ENCODE measurements around the gene MAD1L1. TPM values are rescaled to one million over a fixed set of nuclear protein-coding genes. Genes with fewer than 3 reads are reported as not detected.

Gene MAD1L1
- total and polyA plus RNA-seq, 4 donors: 12.8 to 20.7 (median 16.5) TPM

DNA sequence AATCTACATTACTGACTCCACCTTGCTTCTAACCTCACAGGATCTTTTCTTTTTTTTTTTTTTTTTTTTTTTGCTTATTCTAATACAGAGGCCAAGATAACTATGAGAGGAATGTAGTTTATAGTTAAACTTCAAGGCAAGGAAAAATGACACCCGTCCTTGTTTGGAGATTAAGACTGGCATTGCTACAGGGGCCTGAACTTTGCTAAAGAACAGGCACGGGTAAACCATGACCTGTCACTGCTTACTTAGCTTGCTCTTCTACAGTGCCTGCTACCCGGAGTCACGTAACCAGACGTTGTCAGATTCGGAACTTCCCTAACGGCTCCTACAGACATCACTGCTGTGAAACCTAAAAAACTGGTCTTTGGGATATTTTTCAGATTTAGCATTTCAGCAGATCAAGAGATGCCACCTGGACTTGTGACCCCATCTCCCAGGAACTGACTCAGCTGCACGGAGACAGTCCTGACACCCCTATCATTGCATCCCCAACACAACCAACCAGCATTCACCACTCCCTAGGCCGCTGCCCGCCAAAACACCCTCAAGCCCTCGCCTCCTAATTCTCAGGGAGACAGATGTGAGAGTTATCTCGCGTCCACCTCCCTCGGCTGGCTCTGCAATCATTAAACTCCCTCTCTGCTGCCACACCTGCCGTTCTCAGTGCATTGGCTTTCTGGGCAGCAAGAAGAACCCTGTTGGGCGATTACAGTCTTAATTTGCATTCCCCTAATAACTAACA lies 27.5 kb downstream of the MAD1L1 start:
- DNase-seq (ENCODE audit: low spot score): no peak
- WGBS: 95% methylated on average over 16 of the region's 16 CpGs
- peaks cover 0 to 18% (median 4%) of the 10 kb centered on the region in 4 donors for H3K36me3 ChIP-seq (ENCODE audit: control insufficient read depth in 4 of 4, insufficient read depth in 3 of 4, low read depth in 1 of 4, low read length in 3 of 4)

DNA sequence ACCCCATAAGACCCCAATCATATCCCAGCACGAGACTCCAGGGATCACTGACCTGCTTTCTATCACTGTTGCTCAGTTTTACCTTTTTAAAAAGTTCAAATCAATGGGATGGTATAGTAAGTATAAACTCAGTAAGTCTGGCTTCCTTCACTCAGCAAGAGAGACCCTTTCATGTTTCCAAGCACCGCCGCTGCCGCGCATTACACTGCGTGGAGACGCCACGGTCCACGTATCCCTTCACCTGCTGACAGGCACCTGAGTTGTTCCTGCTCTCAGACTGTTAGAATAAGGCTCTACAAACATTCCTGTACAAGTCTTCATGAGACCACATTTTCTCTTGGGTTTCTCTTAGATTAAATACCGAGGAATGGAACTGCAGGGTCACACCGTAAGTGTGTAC lies 28.3 kb downstream of the MAD1L1 start:
- Histone ChIP-seq H3K4me1 (ENCODE audit: control insufficient read depth in 4 of 4, insufficient read depth in 4 of 4, low read length in 3 of 4) (no peaks in the 10 kb centered on the region), H3K27me3 (ENCODE audit: control insufficient read depth in 4 of 4, insufficient read depth in 4 of 4, low read length in 3 of 4) (no peaks in the 10 kb centered on the region), H3K4me3 (ENCODE audit: low read depth in 1 of 3, low read length in 3 of 3) (no peak overlapping the region), H3K36me3 (ENCODE audit: control insufficient read depth in 4 of 4, insufficient read depth in 3 of 4, low read depth in 1 of 4, low read length in 3 of 4) (peaks cover 0 to 21% (median 5%) of the 10 kb centered on the region in 4 donors), H3K9me3 (ENCODE audit: control insufficient read depth in 4 of 4, low read length in 3 of 4) (no peaks in the 10 kb centered on the region), H3K9ac (ENCODE audit: low read depth in 1 of 2, low read length in 2 of 2) (no peak overlapping the region), H3K27ac (ENCODE audit: low read depth in 1 of 2, low read length in 2 of 2) (no peak overlapping the region)
- no peak for DNase-seq (ENCODE audit: low spot score)
- 97% methylated on average over 11 of the region's 11 CpGs for WGBS
- no peak for TF ChIP-seq RAD21 (IDR thresholded peaks at IDR 0.05)
- TF ChIP-seq, protein P1, sequence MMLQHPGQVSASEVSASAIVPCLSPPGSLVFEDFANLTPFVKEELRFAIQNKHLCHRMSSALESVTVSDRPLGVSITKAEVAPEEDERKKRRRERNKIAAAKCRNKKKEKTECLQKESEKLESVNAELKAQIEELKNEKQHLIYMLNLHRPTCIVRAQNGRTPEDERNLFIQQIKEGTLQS (IDR thresholded peaks at IDR 0.05): no peak
- no peak for TF ChIP-seq TAF1 (conservative IDR thresholded peaks at IDR 0.05)
- TF ChIP-seq RXRA (IDR thresholded peaks at IDR 0.05): no peak
- TF ChIP-seq, protein P2, sequence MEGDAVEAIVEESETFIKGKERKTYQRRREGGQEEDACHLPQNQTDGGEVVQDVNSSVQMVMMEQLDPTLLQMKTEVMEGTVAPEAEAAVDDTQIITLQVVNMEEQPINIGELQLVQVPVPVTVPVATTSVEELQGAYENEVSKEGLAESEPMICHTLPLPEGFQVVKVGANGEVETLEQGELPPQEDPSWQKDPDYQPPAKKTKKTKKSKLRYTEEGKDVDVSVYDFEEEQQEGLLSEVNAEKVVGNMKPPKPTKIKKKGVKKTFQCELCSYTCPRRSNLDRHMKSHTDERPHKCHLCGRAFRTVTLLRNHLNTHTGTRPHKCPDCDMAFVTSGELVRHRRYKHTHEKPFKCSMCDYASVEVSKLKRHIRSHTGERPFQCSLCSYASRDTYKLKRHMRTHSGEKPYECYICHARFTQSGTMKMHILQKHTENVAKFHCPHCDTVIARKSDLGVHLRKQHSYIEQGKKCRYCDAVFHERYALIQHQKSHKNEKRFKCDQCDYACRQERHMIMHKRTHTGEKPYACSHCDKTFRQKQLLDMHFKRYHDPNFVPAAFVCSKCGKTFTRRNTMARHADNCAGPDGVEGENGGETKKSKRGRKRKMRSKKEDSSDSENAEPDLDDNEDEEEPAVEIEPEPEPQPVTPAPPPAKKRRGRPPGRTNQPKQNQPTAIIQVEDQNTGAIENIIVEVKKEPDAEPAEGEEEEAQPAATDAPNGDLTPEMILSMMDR (IDR thresholded peaks at IDR 0.05; ENCODE audit: low read depth, low read length, missing input control): no peak
- TF ChIP-seq GABPA (IDR thresholded peaks at IDR 0.05 in 1 of 2, conservative IDR thresholded peaks at IDR 0.05 in 1 of 2): no peak
- no peak for TF ChIP-seq EGR1 (IDR thresholded peaks at IDR 0.05; ENCODE audit: low read depth in 2 of 2)
- TF ChIP-seq JUND (IDR thresholded peaks at IDR 0.05): no peak
- TF ChIP-seq, protein P3, sequence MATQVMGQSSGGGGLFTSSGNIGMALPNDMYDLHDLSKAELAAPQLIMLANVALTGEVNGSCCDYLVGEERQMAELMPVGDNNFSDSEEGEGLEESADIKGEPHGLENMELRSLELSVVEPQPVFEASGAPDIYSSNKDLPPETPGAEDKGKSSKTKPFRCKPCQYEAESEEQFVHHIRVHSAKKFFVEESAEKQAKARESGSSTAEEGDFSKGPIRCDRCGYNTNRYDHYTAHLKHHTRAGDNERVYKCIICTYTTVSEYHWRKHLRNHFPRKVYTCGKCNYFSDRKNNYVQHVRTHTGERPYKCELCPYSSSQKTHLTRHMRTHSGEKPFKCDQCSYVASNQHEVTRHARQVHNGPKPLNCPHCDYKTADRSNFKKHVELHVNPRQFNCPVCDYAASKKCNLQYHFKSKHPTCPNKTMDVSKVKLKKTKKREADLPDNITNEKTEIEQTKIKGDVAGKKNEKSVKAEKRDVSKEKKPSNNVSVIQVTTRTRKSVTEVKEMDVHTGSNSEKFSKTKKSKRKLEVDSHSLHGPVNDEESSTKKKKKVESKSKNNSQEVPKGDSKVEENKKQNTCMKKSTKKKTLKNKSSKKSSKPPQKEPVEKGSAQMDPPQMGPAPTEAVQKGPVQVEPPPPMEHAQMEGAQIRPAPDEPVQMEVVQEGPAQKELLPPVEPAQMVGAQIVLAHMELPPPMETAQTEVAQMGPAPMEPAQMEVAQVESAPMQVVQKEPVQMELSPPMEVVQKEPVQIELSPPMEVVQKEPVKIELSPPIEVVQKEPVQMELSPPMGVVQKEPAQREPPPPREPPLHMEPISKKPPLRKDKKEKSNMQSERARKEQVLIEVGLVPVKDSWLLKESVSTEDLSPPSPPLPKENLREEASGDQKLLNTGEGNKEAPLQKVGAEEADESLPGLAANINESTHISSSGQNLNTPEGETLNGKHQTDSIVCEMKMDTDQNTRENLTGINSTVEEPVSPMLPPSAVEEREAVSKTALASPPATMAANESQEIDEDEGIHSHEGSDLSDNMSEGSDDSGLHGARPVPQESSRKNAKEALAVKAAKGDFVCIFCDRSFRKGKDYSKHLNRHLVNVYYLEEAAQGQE (IDR thresholded peaks at IDR 0.05): no peak
- TF ChIP-seq NR2F2 (IDR thresholded peaks at IDR 0.05): no peak
- TF ChIP-seq, protein P4, sequence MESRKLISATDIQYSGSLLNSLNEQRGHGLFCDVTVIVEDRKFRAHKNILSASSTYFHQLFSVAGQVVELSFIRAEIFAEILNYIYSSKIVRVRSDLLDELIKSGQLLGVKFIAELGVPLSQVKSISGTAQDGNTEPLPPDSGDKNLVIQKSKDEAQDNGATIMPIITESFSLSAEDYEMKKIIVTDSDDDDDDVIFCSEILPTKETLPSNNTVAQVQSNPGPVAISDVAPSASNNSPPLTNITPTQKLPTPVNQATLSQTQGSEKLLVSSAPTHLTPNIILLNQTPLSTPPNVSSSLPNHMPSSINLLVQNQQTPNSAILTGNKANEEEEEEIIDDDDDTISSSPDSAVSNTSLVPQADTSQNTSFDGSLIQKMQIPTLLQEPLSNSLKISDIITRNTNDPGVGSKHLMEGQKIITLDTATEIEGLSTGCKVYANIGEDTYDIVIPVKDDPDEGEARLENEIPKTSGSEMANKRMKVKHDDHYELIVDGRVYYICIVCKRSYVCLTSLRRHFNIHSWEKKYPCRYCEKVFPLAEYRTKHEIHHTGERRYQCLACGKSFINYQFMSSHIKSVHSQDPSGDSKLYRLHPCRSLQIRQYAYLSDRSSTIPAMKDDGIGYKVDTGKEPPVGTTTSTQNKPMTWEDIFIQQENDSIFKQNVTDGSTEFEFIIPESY (IDR thresholded peaks at IDR 0.05): no peak
- TF ChIP-seq, protein P5, sequence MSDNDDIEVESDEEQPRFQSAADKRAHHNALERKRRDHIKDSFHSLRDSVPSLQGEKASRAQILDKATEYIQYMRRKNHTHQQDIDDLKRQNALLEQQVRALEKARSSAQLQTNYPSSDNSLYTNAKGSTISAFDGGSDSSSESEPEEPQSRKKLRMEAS (IDR thresholded peaks at IDR 0.05): no peak
- TF ChIP-seq FOXA1 (IDR thresholded peaks at IDR 0.05): no peak
- no peak for TF ChIP-seq SP1 (IDR thresholded peaks at IDR 0.05)
- no peak for TF ChIP-seq YY1 (IDR thresholded peaks at IDR 0.05)
- TF ChIP-seq FOXA2 (IDR thresholded peaks at IDR 0.05): no peak
- TF ChIP-seq HNF4A (conservative IDR thresholded peaks at IDR 0.05): no peak
- TF ChIP-seq HNF4G (IDR thresholded peaks at IDR 0.05): no peak

More for the DNA sequence above, 27.5 kb downstream of the MAD1L1 start:
- TF ChIP-seq RAD21 (IDR thresholded peaks at IDR 0.05) (no peak), TAF1 (conservative IDR thresholded peaks at IDR 0.05) (no peak), HNF4G (IDR thresholded peaks at IDR 0.05) (no peak)
- no peak overlapping the region for H3K27ac ChIP-seq (ENCODE audit: low read depth in 1 of 2, low read length in 2 of 2)
- H3K9me3 ChIP-seq (ENCODE audit: control insufficient read depth in 4 of 4, low read length in 3 of 4): no peaks in the 10 kb centered on the region
- no peaks in the 10 kb centered on the region for H3K27me3 ChIP-seq (ENCODE audit: control insufficient read depth in 4 of 4, insufficient read depth in 4 of 4, low read length in 3 of 4)
- H3K4me1 ChIP-seq (ENCODE audit: control insufficient read depth in 4 of 4, insufficient read depth in 4 of 4, low read length in 3 of 4): no peaks in the 10 kb centered on the region
- no peak overlapping the region for H3K9ac ChIP-seq (ENCODE audit: low read depth in 1 of 2, low read length in 2 of 2)
- H3K4me3 ChIP-seq (ENCODE audit: low read depth in 1 of 3, low read length in 3 of 3): no peak overlapping the region
